GM23338 (cell line): Measurements from ENCODE around the gene VSTM5. TPM values are rescaled to one million over a fixed set of nuclear protein-coding genes. Genes with fewer than 3 reads are reported as not detected.

Source experiments
- CREB1 ChIP-seq: fragments of 250-450 bp; sonication (Bioruptor Pico); IDR thresholded peaks from 2 replicates; pipeline ENCODE4 v1.5.0; 2020; ENCODE audit warnings: low read depth, mild to moderate bottlenecking, moderate library complexity
- CTCF ChIP-seq, 2 experiments: fragments of 200-600 bp in 1 of 2; sonication (generic) in 1 of 2; conservative IDR thresholded peaks; 2 replicates each; pipeline versions ENCODE4 v1.5.1 to v1.6.1; 2016 to 2017; ENCODE audit warnings: antibody characterized with exemption in 2 of 2, low read depth in 2 of 2, mild to moderate bottlenecking in 2 of 2, moderate library complexity in 1 of 2
- EZH2 ChIP-seq: fragments of 200-600 bp; sonication (generic); IDR thresholded peaks from one replicate; pipeline ENCODE4 v1.8.0; 2017; ENCODE audit warnings: antibody characterized with exemption, mild to moderate bottlenecking, low read depth; ENCODE audit not compliant: unreplicated experiment
- EZH2phosphoT487 ChIP-seq: fragments of 200-600 bp; sonication (generic); IDR thresholded peaks from one replicate; pipeline ENCODE4 v1.8.1; 2018; ENCODE audit warnings: antibody characterized with exemption; ENCODE audit not compliant: unreplicated experiment
- JUNB ChIP-seq: IDR thresholded peaks from one replicate; pipeline ENCODE4 v1.6.1; 2016; ENCODE audit warnings: antibody characterized with exemption; ENCODE audit not compliant: unreplicated experiment
- POLR2AphosphoS5 ChIP-seq: IDR thresholded peaks from 2 replicates; pipeline ENCODE4 v1.6.1; 2016; ENCODE audit warnings: antibody characterized with exemption, low read depth
- STAT1 ChIP-seq: IDR thresholded peaks from one replicate; pipeline ENCODE4 v1.6.1; 2016; ENCODE audit warnings: antibody characterized with exemption; ENCODE audit not compliant: unreplicated experiment
- ZNF114 ChIP-seq: fragments of 250-450 bp; sonication (Bioruptor Pico); IDR thresholded peaks from 2 replicates; pipeline ENCODE4 v1.5.0; 2020; ENCODE audit warnings: mild to moderate bottlenecking, moderate library complexity
- ZNF331 ChIP-seq: fragments of 250-450 bp; sonication (Bioruptor Pico); IDR thresholded peaks from 2 replicates; pipeline ENCODE4 v1.5.0; 2020; ENCODE audit warnings: low read depth, mild to moderate bottlenecking, moderate library complexity
- polyA plus RNA-seq: library from polyadenylated mRNA; unstranded; fragments of >200 nt; fragmentation: Nextera tagmentation; extraction: Ambion mirVana; gene quantifications from 2 replicates; pipeline ENCODE4 v1.2.1, GENCODE V29; 2016
- total RNA-seq: library from RNA; depleted of rRNA; stranded (reverse); fragments of >200 nt; shearing (Covaris generic); gene quantifications from 2 replicates; pipeline ENCODE4 v1.2.3, GENCODE V29; 2014
- TF ChIP-seq, protein P1 (sequence below): fragments of 250-450 bp; sonication (Bioruptor Pico); IDR thresholded peaks from 2 replicates; pipeline ENCODE4 v1.5.0; 2020; ENCODE audit warnings: mild to moderate bottlenecking, moderate library complexity
- TF ChIP-seq, protein P2 (sequence below): IDR thresholded peaks from 2 replicates; pipeline ENCODE4 v1.6.1; 2016; ENCODE audit warnings: antibody characterized with exemption

Gene VSTM5
- total and polyA plus RNA-seq, 2 experiments from 2014 or later: 0.21 to 0.66 TPM

GRCh38 chr11:93841446-93841845 lies 9.0 kb downstream of the VSTM5 start (continued):
- TF ChIP-seq, protein P1, sequence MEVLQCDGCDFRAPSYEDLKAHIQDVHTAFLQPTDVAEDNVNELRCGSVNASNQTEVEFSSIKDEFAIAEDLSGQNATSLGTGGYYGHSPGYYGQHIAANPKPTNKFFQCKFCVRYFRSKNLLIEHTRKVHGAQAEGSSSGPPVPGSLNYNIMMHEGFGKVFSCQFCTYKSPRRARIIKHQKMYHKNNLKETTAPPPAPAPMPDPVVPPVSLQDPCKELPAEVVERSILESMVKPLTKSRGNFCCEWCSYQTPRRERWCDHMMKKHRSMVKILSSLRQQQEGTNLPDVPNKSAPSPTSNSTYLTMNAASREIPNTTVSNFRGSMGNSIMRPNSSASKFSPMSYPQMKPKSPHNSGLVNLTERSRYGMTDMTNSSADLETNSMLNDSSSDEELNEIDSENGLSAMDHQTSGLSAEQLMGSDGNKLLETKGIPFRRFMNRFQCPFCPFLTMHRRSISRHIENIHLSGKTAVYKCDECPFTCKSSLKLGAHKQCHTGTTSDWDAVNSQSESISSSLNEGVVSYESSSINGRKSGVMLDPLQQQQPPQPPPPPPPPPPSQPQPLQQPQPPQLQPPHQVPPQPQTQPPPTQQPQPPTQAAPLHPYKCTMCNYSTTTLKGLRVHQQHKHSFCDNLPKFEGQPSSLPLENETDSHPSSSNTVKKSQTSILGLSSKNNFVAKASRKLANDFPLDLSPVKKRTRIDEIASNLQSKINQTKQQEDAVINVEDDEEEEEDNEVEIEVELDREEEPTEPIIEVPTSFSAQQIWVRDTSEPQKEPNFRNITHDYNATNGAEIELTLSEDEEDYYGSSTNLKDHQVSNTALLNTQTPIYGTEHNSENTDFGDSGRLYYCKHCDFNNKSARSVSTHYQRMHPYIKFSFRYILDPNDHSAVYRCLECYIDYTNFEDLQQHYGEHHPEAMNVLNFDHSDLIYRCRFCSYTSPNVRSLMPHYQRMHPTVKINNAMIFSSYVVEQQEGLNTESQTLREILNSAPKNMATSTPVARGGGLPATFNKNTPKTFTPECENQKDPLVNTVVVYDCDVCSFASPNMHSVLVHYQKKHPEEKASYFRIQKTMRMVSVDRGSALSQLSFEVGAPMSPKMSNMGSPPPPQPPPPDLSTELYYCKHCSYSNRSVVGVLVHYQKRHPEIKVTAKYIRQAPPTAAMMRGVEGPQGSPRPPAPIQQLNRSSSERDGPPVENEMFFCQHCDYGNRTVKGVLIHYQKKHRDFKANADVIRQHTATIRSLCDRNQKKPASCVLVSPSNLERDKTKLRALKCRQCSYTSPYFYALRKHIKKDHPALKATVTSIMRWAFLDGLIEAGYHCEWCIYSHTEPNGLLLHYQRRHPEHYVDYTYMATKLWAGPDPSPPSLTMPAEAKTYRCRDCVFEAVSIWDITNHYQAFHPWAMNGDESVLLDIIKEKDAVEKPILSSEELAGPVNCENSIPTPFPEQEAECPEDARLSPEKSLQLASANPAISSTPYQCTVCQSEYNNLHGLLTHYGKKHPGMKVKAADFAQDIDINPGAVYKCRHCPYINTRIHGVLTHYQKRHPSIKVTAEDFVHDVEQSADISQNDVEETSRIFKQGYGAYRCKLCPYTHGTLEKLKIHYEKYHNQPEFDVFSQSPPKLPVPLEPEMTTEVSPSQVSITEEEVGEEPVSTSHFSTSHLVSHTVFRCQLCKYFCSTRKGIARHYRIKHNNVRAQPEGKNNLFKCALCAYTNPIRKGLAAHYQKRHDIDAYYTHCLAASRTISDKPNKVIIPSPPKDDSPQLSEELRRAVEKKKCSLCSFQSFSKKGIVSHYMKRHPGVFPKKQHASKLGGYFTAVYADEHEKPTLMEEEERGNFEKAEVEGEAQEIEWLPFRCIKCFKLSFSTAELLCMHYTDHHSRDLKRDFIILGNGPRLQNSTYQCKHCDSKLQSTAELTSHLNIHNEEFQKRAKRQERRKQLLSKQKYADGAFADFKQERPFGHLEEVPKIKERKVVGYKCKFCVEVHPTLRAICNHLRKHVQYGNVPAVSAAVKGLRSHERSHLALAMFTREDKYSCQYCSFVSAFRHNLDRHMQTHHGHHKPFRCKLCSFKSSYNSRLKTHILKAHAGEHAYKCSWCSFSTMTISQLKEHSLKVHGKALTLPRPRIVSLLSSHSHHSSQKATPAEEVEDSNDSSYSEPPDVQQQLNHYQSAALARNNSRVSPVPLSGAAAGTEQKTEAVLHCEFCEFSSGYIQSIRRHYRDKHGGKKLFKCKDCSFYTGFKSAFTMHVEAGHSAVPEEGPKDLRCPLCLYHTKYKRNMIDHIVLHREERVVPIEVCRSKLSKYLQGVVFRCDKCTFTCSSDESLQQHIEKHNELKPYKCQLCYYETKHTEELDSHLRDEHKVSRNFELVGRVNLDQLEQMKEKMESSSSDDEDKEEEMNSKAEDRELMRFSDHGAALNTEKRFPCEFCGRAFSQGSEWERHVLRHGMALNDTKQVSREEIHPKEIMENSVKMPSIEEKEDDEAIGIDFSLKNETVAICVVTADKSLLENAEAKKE (CRISPR knock-in tag): no peak
- no peak for TF ChIP-seq JUNB
- TF ChIP-seq CREB1 (CRISPR knock-in tag): no peak
- TF ChIP-seq POLR2AphosphoS5: no peak
- no peak for TF ChIP-seq EZH2
- TF ChIP-seq, protein P2, sequence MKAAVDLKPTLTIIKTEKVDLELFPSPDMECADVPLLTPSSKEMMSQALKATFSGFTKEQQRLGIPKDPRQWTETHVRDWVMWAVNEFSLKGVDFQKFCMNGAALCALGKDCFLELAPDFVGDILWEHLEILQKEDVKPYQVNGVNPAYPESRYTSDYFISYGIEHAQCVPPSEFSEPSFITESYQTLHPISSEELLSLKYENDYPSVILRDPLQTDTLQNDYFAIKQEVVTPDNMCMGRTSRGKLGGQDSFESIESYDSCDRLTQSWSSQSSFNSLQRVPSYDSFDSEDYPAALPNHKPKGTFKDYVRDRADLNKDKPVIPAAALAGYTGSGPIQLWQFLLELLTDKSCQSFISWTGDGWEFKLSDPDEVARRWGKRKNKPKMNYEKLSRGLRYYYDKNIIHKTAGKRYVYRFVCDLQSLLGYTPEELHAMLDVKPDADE: no peak
- TF ChIP-seq STAT1: no peak
- no peak for TF ChIP-seq EZH2phosphoT487
- TF ChIP-seq ZNF331 (CRISPR knock-in tag): no peak
- no peak for TF ChIP-seq CTCF (conservative IDR thresholded peaks at IDR 0.05; ENCODE audit: low read depth in 2 of 2)
- TF ChIP-seq ZNF114: no peak
